Measurements from ENCODE around the gene ARIH2.

DNA sequence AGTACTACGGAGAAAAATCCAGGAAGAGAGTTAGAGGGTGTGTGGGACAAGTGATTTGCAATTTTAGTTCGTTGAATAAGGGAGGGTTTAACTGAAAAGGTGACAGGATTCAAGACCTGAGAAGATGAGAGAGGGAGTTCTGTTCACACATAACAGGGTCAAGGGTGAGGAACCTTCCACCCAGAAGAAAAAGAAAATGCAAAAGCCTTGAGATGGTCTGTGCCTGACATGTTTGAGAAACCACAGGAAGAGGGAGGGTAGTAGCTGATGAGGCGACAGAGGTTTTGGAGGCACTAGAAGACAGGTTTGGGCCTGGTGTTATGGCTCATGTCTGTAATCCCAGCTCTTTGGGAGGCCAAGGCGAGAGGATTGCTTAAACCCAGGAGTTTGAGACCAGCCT lies 19.4 kb upstream of the ARIH2 start:
- TF ChIP-seq RFX5 (IDR thresholded peaks at IDR 0.05; ENCODE audit: low read depth, low read length) = no peak
- TF ChIP-seq, protein P1, sequence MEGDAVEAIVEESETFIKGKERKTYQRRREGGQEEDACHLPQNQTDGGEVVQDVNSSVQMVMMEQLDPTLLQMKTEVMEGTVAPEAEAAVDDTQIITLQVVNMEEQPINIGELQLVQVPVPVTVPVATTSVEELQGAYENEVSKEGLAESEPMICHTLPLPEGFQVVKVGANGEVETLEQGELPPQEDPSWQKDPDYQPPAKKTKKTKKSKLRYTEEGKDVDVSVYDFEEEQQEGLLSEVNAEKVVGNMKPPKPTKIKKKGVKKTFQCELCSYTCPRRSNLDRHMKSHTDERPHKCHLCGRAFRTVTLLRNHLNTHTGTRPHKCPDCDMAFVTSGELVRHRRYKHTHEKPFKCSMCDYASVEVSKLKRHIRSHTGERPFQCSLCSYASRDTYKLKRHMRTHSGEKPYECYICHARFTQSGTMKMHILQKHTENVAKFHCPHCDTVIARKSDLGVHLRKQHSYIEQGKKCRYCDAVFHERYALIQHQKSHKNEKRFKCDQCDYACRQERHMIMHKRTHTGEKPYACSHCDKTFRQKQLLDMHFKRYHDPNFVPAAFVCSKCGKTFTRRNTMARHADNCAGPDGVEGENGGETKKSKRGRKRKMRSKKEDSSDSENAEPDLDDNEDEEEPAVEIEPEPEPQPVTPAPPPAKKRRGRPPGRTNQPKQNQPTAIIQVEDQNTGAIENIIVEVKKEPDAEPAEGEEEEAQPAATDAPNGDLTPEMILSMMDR (conservative IDR thresholded peaks at IDR 0.05; ENCODE audit: low read depth, low read length) = no peak
- no peak for TF ChIP-seq POLR2A (IDR thresholded peaks at IDR 0.05; ENCODE audit: low read depth, low read length)
- no peak for TF ChIP-seq RCOR1 (IDR thresholded peaks at IDR 0.05; ENCODE audit: insufficient replicate concordance, low read length)
- TF ChIP-seq CEBPB (IDR thresholded peaks at IDR 0.05; ENCODE audit: low read depth, low read length) = no peak
- TF ChIP-seq SMC3 (IDR thresholded peaks at IDR 0.05; ENCODE audit: low read depth, low read length) = no peak
- no peak for TF ChIP-seq MAZ (IDR thresholded peaks at IDR 0.05; ENCODE audit: borderline replicate concordance, low read depth, low read length)
- no peak for TF ChIP-seq RAD21 (IDR thresholded peaks at IDR 0.05; ENCODE audit: low read length)
- no peak for TF ChIP-seq BHLHE40 (IDR thresholded peaks at IDR 0.05; ENCODE audit: low read depth, low read length)
- TF ChIP-seq MAFK (IDR thresholded peaks at IDR 0.05; ENCODE audit: low read depth, low read length) = no peak
- no peak for TF ChIP-seq USF2 (IDR thresholded peaks at IDR 0.05; ENCODE audit: low read depth, low read length)
- TF ChIP-seq MXI1 (IDR thresholded peaks at IDR 0.05; ENCODE audit: borderline replicate concordance, low read depth, low read length) = no peak
- TF ChIP-seq CHD1 (IDR thresholded peaks at IDR 0.05; ENCODE audit: low read depth, low read length) = no peak
- no peak for TF ChIP-seq FOS (IDR thresholded peaks at IDR 0.05; ENCODE audit: low read depth, low read length)

All from IMR-90 (cell line).